H1 (cell line): ENCODE results near the gene MMP20. TPM values are rescaled to one million over a fixed set of nuclear protein-coding genes. Genes with fewer than 3 reads are reported as not detected.

Experiments used
- SIRT6 ChIP-seq: IDR thresholded peaks from one replicate; pipeline ENCODE4 v1.7.1; 2012; ENCODE audit warnings: low read length, inconsistent platforms
- polyA plus RNA-seq, 7 experiments: library from polyadenylated mRNA; depleted of rRNA in 3 of 7; stranded (reverse) in 5 of 7; unstranded in 2 of 7; fragments of >200 nt in 5 of 7; fragments of 200-250 nt in 2 of 7; gene quantifications; 1 replicate in 5 of 7; 2 replicates in 1 of 7; 4 replicates in 1 of 7; pipeline versions ENCODE4 v1.2.1 to v1.2.3, GENCODE V29; 2011 to 2013; ENCODE audit warnings: missing spikeins in 2 of 7, mixed read lengths in 2 of 7
- total RNA-seq: library from RNA; stranded (reverse); fragmentation: NEBNext Ultra II Directional; extraction: Animal tissue kit (Norgen Biotek cat#: 25700); gene quantifications from 2 replicates; pipeline ENCODE4 v1.2.1, GENCODE V29; 2021

Gene MMP20
- total and polyA plus RNA-seq, 2 of the 8 experiments (the other 6 are each of a cell fraction or from before 2014, with no cell fraction given), result not detected

DNA sequence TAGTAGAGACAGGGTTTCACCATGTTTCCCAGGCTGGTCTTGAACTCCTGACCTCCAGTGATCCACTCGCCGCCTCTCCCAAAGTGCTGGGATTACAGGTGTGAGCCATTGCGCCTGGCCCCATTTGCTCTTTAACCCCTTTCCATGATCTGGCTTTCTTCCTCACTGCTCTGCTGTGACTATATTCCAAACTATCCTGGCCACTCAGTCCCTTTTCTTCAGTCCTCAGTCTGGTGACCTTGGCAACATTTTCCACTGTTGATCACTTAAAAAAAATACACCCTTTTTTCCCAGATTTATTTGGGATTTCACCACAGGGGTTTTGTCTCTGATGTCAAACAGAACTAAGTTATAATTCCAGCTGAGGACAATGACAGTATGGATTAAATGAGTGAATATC lies 24.5 kb downstream of the MMP20 start (continued):
- no peak for TF ChIP-seq SIRT6
- TF ChIP-seq, all 59 proteins: peak for 0
